Inferior parietal cortex (tissue), 1 donor: ENCODE measurements around the gene CYP11A1.
"Not testable (repeated sequence)": the region's sequence is repeated elsewhere in the genome, so short reads cannot be mapped to it uniquely, and the experiment has no call there.

ENCODE experiments used
- DNase-seq: peaks from one replicate; pipeline ENCODE4 v3.0.0-alpha.2; 2016; ENCODE audit errors: extremely low spot score

The CYP11A1 gene

DNA sequence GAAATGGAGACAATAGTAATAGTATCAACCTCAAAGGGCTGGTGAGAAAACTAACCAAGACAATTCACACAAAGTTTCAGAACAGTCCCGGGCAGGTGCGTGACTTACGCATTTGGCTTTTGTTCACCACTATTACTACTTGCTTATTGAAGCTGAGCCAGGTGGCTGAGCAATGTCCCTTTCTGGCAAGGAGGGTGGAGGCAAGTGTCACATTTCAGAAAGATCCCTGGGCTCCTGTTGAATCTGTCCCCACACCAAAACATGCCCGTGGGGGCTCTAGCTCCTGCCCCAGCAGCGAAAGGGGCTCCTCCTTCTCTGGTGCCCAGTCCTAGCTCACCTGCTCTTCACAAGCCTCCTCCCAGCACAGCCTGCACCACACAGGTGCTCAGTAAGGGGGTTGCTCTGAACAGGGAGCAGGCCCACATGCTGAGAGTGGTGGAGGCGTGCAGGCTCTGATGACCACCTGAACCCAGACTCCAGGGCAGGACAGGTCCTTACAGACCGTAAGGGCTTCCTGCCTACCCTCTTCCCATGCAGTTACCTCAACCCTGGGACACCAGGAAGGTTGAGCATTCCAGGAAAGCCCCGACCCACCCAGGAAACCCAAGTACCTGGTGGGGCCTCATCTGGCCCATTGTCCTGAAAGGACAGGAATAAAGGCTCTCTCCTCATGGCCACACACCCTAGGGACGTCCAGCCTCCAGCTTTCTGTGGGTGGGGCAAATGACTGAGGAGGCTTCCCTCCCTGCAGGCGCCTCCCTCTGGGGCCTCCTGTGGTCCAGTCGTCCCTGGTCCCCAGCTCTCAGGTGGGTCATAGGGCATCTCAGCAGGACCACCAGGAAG is 33.7 kb upstream of the CYP11A1 start:
- DNase-seq, result no peak

DNA sequence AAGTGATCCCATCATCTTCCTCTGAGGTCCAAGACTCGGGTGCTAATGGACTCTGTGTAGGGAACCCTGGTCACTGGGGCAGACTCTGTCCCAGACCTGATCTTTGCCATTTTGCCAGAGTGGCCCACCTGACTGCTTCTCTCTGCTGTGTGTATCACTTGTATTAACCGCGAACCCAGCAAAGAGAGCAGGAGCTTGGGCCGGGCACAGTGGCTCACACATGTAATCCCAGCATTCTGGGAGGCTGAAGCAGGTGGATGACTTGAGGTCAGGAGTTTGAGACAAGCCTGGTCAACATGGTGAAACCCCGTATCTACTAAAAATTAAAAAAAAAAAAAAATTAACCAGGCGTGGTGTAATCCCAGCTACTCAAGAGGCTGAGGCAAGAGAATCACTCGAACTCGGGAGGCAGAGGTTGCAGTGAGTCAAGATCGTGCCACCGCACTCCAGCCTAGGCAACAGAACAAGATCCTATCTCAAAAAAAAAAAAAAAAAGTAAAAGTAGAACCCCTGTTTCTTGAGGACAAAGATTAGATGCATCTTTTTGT is 32.9 kb upstream of the CYP11A1 start:
- no peak for DNase-seq

DNA sequence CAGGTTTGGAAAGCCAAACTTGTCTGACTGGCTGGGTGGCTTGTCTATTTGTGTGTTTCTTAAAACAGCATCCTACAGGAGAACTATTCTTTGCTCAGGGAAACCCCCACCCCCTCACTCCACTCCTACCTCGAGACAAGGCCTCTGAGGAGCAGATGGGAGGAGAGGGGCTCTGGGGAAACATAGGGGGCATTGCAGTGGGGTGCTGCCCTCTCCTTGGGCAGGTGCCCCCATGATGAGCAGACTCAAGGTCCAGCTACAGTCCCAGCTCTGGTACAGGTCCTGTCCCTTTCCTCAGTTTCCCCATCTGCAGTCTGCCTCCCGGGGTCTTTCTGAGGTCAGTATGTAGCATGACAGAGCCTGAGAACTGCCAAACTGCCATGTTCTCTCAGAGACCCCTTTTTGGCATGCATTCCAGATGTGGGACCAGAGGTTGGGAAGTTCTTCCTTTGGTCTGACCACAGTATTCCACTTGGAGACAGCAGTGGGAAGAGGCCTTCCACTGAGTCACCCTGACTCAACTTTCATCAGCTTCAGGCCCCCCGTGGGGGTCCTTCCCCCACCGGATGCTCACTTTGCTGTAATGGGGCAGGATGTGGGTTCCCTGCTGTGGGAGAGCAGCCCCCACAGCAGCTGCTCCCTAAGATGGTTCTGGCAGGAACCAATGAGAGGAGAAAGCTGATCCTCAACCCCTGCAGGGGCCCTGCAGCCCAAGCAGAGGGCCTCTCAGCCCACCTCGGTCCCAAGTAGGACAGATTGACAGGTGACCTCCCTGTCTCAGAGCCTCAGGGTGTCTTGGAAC is 32.3 kb upstream of the CYP11A1 start:
- no peak for DNase-seq

DNA sequence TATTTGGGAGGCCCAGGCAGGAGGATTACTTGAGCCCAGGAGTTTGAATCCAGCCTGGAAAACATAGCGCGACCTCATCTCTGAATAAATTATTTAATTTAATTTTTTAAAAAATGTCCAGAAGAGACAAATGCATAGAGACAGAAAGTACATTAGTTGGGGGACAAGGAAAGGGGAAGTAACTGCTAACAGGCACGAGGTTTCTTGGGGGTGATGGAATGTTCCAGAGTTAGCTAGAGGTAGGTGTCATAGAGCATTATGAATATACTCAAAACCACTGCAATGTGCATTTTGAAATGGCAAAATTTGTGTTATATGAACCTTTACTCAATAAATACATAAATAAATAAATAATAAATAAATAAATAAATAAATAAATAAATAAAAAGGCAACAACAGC is 31.7 kb upstream of the CYP11A1 start:
- DNase-seq, result no peak

DNA sequence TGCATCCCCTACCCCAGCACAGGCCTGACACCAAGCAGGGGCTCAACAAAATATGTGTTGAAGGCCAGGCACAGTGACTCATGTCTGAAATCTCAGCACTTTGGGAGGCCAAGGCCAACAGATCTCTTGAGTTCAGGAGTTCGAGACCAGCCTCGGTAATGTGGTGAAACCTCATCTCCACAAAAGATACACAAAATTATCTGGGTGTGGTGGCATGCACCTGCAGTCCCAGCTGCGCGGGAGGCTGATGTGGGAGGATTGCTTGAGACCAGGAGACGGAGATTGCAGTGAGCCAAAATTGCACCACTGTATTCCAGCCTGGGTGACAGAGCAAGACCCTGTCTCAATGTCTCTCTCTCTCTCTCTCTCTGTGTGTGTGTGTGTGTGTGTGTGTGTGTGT is 30.7 kb upstream of the CYP11A1 start:
- no peak for DNase-seq

DNA sequence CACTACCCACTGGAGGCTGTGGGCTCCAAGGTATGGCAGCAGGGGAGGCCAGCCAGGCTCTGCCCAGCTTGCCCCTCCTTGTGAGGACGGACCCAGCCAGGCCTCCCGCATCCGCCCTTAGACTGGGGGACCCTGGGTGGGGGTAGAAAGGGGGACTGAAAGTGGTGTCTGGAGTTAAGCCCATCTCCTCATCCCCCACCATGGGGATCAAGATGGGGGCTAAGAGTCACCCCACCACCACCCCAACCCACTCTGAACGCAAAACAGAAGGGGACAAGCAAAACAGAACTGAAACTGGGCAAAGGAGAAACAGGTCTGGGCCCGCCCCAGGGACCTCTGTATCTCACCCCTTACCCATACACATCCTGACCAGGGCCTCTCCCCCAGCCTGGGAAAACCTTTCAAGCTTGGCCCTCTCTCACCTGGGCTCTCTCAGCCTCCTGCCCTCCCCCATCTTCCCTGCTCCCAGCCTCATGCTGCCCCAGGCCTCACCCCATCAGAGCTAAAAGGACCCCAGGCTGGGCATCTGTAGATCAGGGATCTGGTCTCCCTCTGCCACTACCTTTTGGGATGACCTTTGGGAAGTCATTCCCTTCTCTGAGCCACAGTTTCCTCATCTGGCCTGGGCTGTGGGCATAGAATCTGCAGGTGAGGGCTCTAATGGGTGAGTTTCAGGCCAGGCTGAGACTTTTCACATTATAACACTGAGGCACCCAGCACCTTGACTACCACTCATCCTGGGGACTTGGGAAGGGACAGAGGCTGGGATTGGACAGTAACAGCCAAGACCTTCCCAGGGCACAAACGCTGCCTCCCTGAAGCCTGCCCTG is 30.0 kb upstream of the CYP11A1 start:
- no peak for DNase-seq

DNA sequence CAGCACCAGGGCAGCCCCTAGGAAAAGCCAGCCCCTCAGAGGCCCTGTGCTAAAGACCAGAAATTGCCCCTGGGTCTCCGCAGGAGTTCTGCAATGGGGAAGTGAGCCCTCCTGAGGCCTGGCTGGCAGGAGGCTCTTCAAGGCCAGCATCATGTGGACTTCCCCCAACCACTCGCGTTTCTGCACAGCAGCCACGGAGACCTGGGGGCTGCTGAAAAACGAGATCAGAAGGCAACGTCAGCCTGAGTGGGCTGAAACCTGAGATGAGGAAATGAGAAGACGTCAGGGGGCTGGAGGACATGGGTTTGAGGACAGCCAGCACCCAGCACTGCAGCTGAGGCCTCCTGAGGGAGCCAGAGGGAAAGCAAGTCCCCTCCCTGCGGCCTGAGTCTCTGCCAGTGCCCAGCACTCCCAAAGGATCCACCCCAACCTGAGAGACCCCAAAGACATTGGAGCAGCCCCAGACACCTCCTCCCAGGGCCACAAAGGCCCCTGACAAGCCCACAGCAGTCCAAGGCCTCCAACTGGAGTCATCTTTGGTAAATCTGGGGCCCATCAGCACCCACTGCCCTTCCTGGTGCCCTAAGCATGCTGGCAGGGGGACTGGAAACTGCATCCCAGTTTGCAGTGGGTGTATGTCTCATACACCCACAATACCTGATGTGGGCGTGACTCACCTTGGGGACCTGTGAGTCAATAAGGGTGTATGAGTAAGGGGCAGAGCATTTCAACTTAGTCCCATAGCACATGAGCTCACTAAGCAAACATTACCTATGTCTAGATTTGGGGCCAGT is 29.2 kb upstream of the CYP11A1 start:
- no peak for DNase-seq

DNA sequence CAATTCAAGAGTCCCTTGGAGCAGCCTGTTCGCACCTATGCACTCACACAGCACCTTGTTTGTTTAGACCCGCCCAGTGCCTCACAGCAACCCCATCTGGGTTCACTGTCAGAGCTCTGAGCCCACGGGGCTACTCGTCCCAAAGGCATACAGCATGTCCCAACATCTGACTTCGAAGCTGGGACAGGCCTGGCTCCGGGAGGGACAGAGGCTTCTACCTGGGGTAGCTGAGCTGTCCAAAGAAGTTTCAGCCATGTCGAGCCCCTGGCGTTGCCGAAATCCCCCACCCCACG is 28.6 kb upstream of the CYP11A1 start:
- DNase-seq, result no peak

DNA sequence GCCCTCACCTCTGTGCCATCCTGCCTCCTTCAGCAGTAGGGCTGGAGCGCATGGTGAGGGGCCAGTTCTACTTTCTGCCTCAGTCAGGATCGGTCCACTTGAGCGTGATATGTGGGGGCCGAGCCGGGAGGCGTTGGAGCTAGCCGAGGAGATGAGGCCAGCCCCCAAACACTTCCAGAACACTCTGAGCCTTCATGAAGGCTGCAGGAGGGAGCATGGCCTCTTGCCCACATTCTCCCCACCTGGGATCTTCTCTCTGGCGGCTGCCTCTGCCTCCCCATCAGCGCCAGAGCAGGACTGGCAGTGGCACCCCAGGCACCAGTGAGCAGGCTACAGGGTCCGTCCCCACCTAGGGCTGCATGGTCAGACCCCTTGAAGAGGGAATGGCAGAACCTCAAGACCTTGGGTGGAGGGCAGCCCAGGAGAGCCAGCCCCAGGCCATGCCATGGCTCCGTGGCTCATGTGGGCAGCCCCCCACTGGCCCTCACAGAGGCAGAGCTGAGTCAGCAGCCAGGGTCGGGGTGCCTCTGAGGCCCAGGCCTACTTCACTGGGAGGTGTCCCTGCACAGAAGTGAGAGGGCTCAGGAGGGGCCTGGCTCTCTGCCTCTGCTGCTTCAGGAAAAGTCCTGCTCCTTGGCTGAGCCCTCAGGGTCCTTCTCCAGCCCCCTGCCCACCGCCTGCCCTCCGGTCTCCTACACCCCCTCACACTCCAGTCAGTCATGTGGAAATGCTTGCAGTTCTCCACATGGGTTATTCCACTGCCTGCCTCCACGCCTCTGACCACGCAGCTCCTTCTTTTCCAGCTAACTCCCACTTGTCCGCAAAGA is 28.1 kb upstream of the CYP11A1 start:
- DNase-seq, result no peak

DNA sequence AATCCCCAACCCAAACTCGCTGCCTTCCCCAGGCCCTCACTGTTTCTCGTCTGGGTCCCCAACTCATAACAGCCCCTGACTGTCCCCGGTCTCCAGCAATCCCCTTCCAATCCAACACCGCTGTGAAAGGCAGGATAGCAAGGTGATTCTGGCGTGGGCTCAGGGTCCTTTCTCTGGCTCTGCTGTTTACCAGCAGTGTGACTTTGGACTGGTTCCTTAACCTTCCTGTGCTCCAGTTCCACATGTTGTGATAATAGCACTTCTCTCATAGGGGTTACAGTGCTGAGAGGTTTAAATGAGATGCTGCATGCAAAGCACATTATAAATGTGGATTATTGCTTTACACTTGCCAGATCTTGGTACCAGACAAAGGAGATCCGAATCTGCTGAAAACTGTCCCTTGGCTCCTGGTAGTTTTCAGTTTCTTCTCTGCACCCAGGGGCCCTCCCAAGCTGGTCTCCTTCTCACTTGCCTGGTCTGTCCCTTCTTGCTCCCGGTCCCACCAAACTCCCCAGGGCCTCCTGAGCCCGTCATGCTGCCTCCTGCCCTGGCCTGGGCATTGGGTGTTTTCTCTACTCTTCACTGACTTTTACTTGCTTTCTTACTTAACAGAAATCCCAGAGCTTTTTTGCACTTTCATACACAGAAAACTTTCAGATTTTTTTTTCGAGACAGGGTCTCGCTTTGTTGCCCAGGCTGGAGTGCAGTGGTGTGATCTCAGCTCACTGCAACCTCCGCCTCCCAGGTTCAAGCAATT is 26.8 kb upstream of the CYP11A1 start:
- DNase-seq, result no peak

DNA sequence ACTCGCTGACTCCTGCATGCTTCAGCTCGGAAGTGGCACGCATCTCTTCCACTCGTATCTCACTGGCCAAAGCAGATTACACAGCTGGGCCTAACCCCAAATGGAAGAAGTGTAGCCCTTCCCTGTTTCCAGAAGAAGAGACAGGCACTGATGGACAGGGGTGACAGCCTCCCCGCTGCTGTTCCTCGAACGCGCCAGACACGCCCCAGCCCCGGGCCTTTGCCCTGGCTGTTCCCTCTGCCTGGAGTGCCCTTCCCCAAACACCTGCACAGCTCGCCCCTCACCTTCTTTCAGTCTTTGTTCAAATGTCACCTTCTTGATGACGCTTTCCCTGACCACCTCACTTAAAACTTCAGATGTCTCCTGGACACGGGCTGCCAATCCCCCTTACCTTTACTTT is 26.0 kb upstream of the CYP11A1 start:
- no peak for DNase-seq

DNA sequence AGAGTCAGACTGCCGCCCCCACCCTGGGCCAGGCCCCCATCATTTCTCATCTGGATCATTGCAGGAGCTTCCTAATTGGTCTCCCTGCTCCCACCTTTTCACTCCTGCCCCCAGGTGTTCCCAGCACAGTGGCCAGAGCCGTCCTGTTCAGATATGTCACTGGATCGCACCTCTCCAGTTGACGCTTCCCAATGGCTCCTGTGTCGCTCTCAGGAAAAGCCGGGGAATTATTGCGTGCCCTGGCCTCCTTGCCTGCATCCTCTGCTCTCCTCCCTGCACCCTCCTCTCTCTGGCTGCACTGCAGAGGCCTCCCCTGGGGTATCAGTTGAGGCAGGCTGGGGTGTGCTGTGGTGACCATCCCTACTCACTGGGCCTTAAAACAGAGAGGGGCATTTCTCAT is 25.5 kb upstream of the CYP11A1 start:
- DNase-seq, result no peak

DNA sequence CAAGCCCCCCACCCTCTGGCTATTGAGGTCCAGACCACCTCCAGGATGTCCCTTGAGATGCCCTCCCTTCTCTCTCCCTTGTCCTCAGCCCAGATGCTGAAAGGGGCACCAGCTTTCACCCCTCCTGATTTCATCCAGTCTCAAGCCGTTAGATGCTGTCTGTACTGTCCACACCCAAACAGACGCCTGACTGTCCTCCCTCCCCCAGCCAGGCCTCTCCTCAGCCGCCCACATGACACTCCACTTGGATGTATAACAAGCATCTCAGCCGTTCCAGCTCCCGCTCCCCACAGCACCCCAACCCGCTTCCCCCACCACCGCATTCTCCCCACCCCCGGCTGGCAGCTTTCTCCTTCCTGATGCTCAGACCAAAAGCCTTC is 25.0 kb upstream of the CYP11A1 start:
- peak; percentile 55 for DNase-seq

DNA sequence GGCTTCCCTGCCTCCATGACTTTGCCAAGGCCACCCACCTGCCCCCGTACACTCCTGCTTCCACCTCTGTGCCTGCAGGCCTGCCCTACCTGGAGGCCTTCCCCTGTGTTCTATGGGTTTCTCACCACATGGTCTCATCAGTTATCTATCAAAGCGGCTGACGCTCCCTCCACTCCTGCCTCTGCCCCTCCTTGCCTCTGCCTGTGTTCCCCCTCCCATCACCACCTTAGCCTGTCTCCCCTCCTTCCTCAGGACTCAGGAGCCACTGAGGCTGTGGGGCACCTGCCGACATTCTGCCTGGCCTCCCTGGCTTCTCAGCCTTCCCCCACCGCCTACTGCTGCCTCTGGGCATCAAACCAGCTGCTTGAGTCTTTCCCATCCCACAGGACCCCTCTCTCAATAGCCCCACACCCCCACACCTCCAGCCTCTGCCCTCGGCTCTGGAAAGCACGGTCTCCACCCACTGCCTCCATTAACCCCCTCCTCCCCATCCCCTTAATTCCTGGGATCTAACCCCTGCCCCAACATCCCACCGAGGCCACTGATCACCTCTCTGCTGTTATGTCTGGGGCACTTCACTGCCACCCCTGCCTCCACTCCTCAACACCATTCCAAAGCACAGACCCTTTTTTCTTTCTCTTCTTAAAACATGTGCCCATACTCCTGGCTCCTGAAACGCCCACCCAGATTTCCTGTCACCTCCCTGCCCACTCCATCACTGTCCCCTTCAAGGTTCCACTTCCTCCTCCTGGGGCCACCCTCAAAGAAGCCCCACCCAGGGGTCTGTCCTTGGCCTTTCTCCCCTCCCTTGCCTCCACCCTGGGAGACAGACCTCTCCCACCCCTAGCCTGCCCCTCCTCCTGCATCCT is 24.4 kb upstream of the CYP11A1 start:
- DNase-seq, result no peak

DNA sequence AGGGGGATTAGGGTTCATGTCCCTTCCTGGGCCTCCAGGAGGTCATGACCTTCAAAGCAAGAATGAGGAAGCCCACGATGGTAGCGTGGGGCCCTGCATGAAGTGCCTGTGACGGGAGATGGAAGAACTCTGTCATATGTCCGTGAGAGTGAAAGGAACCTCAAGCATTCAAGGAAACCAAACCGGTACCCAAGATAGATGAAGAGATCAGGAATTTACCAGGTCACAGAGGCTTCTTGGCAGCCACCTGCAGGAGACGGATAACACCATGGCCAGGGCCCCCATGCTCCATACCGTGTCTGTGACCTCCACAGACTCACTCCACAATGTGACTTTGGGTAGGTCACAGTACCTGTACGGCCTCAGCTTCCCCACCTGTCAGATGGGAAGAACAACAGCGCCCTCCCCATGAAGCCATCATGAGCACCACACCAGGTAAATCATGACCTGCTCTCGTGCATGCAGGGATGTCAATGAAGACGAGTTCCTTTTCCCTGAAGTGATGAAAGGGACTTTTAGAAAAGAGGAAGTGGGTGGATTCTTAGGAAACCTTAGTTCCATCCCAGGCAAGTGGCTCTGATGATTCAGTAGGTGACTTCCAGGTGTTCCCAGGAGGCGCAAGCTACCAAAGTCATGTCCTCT is 23.3 kb upstream of the CYP11A1 start:
- DNase-seq, result no peak

DNA sequence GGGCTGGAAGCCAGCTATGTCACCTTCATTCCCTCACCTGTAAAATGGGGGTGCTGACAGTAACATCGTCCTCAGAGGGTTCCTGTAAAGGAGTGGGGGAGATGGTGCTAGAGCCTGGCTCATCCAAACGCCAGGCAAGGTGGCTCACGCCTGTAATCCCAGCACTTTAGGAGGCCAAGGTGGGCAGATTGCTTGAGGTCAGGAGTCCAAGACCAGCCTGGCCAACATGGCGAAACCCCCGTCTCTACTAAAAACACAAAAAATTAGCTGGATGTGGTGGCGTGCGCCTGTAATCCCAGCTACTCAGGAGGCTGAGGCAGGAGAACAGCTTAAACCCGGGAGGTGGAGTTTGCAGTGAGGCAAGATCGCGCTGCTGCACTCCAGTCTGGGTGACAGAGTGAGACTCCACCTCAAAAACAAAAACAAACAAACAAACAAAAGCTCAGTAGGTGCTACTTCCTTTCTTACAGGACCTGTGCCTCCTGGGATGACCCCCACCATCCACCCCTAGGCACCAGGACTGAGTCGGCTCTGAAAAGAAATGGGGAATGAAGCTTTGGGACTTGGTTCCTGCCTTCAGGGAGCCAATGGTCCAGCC is 22.7 kb upstream of the CYP11A1 start:
- not testable (repeated sequence) for DNase-seq

DNA sequence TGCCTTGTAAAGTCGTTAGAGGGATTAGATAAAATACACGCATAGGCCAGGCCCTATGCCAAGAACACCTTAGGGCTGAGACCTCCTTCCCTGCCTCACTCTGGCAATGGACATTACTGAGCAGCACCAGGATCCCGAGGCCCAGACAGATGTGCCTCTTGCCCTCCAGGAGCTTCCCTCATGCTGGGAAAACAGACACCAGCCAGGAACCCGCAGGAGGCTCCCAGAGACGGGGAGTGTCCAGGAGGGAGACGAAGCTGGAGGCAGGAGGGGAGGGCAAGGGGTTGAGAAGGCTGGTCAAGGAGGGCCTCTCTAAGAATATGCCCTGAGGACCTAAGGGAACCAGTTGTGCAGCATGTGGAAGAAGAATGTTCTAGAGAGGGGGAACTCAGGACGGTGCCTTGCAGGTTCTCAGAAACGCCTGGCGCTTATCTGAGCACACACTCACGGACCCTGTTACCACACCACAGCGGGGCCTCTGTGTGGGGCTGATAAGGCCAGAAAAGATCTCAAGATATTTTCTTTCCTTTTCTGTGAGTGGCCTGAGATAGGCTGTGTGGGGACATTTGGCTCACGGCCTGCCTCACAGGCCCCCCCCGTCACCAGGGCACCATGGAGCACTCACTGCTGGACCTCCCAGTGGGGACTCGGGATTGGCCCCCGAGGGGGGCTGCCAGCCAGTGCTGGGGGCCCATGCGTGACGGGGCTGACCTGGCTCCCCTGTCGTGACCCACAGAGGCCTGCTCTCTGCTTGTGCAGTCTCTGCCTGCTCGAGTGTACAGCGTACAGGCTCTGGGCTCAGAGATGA is 22.0 kb upstream of the CYP11A1 start:
- peak; percentile 45 for DNase-seq
